Stimulated activated CD4-positive, alpha-beta T cell treated with anti-CD3 and anti-CD28 coated beads, Interleukin-12 subunit alpha, Interleukin-12 subunit beta, amount 100 ng/mL, for 48 hours (primary cell): ENCODE measurements around the gene ACSM3.
A peak's percentile ranks its signal among the peaks of the same experiment; 100 is the strongest.

Source experiments
- DNase-seq, 3 donors: peaks; one replicate each; pipeline ENCODE4 v3.0.0-alpha.2; 2020; ENCODE audit warnings: low read depth in 2 of 3, low spot score in 1 of 3

ACSM3 gene

GRCh38 chr16:20805684-20806167 is 41.9 kb downstream of the ACSM3 start:
- peak in 1 of 3 donors; percentile 12 for DNase-seq

DNA sequence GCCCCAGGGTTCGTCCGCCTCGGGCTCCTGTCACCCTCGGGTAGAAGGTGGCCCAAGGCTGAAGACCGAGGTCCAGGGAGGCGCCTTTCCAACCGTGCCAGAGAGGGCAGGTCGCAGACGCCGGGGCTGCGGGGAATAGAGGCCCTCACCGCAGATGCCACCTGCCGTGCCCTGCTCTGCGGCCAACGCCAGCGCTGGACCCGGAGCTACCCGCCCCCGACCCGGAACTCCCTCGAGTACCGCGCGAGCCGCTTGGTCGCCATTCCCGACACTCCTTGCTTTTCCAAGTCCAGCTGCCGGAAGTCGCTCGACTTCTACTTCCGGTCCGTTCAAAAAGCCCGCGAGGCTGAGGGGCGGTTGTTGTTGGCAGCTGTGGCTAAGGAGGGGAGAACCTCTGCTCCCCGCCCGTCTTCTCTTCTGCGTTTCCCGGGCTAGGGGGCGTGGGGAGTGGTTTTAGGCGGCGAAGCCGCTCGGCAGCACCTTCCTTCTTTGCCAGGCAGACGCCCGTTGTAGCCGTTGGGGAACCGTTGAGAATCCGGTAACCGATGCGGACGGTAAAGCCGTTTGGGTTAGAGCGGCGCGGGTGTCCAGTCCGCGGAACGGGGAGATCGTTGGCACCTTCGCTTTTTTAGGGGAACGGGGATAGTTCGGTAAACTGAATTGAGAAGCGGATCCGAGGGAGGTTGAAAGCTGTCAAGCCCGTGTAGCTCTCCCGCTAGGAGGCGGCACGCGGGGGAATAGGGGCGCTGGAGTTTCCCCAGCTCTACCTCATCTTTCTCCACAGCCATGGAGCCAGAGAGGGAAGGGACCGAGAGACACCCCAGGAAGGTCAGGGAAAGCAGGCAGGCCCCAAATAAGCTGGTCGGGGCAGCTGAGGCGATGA is 42.6 kb downstream of the ACSM3 start, which contains the start of the genes ERI2 and REXO5:
Gene ERI2 (minus strand): TSS at position 305 of the 883 bp plus-strand sequence. CDS start 42 bp downstream, at position 263.
Gene REXO5 (plus strand): TSS at position 360 of the 883 bp plus-strand sequence. CDS start 427 bp downstream, at position 787.
- DNase-seq, result peak; percentile 65 to 81 (median 71)

- DNase-seq, result no peak
These were observed 44.0 kb downstream of the ACSM3 start for GRCh38 chr16:20807862-20808261.

DNA sequence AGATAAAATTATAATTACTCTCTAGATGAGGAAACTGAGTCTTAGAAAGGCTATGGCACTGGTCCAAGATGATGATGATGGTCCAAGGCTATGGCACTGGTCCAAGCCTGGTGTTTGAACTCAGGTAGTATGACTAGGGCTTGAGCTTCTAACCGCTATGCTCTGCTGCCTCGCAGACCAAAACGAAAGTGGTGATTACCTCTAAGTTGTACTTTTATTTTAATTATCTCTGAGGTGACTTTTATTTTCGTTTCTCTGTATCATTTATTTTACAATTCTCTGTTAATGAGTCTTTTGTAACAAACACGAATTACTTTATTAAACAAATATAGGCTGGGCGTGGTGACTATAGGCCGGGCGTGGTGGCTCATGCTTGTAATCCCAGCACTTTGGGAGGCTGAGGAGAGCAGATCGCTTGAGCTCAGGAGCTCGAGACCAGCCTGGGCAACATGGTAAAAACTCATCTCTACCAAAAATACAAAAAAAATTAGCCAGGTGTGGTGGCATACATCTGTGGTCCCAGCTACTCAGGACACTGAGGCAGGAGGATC is 48.1 kb downstream of the ACSM3 start:
- no peak for DNase-seq

DNA sequence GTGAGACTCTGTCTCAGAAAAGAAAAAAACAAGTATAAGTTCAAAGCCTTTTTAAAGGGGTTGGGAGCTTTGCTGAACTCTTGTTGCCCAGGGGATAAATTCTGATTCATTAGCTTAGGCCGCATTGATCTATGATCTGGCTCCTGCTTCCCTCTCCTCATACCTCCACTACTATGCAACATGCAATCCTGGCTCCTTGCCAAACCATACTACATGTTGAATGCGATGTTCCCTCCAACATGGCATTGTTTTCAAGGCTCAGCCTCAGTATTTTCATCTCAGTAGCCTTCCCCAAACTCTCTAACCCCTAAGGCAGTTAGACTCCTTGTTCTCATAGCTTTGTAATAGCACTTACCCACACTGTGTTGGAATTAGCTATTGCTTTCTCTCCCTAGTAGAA is 48.7 kb downstream of the ACSM3 start:
- DNase-seq, result no peak

DNA sequence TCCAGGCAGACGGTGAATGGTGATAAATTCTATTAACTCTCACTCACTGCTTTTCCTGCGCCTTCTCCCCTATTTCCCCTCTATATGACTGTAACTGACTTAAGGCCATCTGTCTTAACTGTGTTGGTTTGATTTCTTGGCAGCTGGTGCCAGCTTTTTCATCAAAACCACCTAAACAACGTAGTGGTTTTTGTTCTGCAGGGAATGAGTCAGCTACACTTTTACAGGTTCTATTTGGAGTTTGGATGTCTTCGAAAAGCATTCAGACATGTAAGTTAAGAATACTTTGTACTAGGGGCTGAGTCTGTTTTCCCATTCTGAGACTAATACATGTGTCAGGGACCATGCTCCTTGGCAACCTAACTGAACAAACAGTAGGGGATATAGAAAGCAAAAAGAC is 51.0 kb downstream of the ACSM3 start:
- DNase-seq, result no peak

- DNase-seq, result no peak
These were observed 55.2 kb downstream of the ACSM3 start for GRCh38 chr16:20818929-20819585.

DNA sequence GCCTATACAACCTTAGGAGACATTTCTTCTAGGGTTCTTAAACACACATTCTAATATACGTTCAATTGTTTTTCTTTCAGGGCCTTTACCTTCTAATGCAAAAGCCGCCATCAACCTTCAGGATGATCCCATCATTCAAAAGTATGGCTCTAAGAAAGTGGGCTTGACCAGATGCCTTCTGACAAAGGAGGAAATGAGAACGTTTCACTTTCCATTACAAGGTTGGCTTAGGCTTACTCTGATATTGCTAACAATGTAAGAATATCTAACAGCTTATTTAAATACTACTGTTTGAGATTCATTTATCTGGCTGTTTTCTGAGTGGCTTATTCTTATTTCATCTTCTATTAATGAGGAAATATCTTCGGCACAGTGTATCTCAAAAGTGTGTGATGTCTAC is 57.9 kb downstream of the ACSM3 start:
- DNase-seq, result no peak

DNA sequence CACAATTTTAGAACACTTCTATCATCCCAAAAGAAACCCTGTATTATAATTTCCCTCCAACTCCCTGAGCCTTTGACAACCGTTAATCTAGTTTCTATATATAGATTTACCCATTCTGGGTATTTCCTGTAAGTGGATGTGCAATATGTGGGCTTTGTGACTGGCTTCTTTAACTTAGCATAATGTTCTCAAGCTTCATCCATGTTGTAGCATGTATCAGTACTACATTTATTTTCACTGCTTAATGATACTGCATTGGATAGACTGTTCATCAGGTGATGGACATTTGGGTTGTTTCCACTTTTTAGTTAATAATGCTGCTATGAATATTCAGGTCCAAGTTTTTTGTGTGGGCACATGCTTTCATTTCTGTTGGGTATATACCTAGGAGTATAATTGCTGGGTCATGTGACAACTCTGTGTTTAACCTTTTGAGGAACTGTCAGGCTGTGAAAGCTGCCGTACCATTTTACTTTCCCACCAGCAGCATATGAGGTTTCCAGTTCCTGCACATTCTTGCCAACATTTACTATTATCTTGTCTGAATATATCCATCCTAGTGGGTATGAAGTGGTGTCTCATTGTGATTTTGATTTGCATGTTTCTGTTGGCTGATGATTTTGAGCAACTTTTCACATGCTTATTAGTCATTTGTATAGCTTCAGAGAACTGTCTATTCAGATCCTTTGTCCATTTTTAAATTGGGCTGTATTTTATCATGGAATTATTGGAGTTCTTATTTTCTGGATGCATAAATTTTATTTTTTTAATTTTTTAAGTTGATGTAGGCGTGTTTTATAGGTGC is 58.9 kb downstream of the ACSM3 start:
- no peak for DNase-seq

DNA sequence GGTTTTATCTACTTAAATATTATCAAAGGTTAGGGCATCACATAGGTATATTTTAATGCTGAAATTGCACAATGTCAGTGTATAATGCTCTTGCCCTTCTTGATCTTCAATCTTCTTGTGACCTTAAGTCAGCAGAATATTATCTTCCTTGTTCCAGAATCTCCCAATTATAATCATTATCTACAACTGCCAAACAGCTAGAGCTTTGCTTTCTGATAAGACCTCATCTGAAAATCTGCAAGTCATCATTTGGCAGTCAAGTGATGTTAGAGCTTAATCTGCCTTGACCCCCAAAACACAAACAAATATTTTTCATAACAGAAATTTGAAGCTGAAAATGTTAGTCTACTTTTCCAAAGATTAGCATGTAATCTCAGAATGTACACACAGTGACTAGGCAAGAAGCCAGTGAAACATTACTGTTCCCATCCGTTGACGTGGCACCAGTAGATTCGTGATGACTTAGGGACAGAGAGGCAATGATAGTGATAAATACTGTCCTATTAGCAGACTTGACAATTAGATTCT is 62.3 kb downstream of the ACSM3 start:
- DNase-seq, result no peak

DNA sequence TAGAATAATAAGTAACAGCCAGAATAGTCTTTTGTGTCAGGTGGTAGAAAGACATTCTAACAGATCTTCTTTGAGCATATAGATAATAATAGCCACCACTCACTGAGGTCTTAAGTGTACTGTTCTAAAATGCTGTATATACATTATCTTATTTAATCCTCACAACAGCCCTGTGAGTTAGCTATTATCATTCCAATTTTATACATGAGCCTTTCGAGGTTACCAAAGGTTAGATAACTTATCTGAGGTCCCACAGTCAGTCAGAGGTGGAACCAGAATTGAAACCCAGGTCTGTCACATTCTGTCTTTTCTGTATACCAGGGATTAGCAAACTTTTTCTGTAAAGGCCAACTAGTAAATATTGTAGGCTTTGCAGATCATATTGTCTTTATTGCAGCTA is 65.7 kb downstream of the ACSM3 start:
- DNase-seq, result no peak

DNA sequence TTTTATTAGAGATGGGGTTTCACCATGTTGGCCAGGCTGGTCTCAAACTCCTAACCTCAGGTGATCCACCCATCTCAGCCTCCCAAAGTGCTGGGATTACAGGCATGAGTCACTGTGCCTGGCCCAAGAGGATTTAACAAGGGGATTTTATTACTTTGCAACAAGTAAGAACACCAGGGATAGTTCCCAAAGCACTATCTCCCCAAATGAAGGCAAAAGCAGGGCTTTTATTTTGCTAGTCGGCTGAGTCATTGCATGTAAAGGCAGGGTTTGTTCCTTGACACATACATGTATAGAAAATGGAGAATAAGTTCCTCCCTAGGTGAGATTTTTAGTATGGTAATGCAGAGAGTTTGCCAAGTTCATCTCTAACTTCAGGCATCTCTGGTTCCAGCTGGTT is 66.6 kb downstream of the ACSM3 start:
- no peak for DNase-seq

- no peak for DNase-seq
These were observed 69.3 kb downstream of the ACSM3 start for GRCh38 chr16:20833086-20833485.

DNA sequence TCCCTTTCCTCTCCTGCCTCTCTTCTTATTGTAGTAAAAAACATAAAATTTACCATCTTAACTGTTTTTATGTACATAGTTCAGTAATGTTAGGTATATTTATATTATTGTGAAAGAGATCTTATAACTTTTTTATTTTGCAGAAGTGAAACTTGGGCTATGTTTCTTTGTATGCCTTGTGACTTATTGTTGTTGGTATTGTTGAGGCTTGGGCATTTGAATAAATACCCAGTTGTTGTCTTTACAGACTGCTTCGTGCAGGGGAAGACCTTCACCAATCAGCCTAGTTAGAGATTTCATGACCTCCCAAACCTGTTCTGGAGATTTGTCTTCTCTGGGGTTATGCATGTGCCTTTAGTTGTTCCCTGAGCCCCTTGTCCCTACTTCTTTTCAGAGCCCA is 74.4 kb downstream of the ACSM3 start:
- no peak for DNase-seq

- DNase-seq, result no peak
These were observed 75.7 kb downstream of the ACSM3 start for GRCh38 chr16:20839504-20839903.

DNA sequence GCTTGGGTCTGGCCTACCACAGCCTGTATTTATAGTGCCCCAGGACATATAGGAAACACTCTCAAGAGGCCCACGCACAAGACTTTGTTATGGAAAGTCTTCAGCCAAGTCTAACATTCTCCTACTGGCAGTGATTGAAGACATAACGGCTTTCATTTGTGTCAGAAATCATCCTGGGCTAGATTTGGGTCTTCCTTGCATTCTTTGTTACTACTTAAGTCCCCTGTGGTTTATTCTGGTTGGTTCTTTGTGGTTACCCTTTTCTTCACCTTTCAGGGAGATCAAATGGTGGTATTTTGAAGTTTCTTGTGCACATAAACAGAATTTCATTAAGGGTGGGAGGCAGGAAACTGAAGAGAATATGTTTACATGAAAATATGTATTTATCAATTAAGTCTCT is 80.2 kb downstream of the ACSM3 start:
- DNase-seq, result no peak

DNA sequence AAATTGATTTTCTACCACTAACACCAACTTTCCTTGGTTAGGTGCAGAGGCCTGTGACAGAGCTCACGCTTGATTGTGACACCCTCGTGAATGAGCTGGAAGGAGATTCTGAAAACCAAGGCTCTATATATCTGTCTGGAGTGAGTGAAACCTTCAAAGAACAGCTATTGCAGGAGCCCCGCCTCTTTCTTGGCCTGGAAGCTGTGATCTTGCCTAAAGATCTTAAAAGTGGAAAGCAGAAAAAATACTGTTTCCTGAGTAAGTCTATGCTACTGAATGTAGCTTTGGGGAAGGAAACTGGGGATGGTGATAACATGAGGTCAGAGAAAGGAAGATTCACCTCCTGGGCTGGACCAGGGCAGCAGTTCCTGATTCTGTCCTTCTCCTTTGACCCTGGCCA is 80.8 kb downstream of the ACSM3 start:
- no peak for DNase-seq

- no peak for DNase-seq
These were observed 82.2 kb downstream of the ACSM3 start for GRCh38 chr16:20846030-20846429.

GRCh38 chr16:20846551-20846950 is 82.7 kb downstream of the ACSM3 start:
- DNase-seq, result no peak
